CD4-positive, alpha-beta T cell (primary cell): Measurements from ENCODE around the gene KYNU. TPM values are rescaled to one million over a fixed set of nuclear protein-coding genes. Genes with fewer than 3 reads are reported as not detected.
A peak's percentile ranks its signal among the peaks of the same experiment; 100 is the strongest.

Source experiments
- ATAC-seq: fragments of 200-7000 bp; cut with Tn5 transposase; one replicate; pipeline ENCODE4 v1.10.0; 2022; ENCODE audit warnings: mild to moderate bottlenecking; ENCODE audit not compliant: poor library complexity
- CTCF ChIA-PET: fragments of 350-600 bp; sonication (Branson Sonifier 250); formaldehyde crosslinking; loops from one replicate; lab custom pipeline; 2021; ENCODE audit warnings: antibody characterized with exemption, inconsistent platforms; lab: Charles Lee
- POLR2A ChIA-PET: fragments of 350-600 bp; sonication (Branson Sonifier 250); formaldehyde crosslinking; loops from one replicate; lab custom pipeline; 2021; ENCODE audit warnings: antibody characterized with exemption, inconsistent platforms; lab: Charles Lee
- DNase-seq, 14 experiments: peaks; one replicate each; pipeline ENCODE4 v3.0.0-alpha.2; 2013 to 2020; ENCODE audit warnings: mixed read lengths in 2 of 14
- H3K27ac ChIP-seq, 2 donors: one replicate each; pipeline versions ENCODE4 v1.5.1 to v1.7.0; 2013; ENCODE audit warnings: low read length in 2 of 2, low read depth in 1 of 2, mild to moderate bottlenecking in 1 of 2
- H3K27me3 ChIP-seq, 2 experiments: 1 replicate in 1 of 2; 2 replicates in 1 of 2; pipeline versions ENCODE4 v1.6.1 to v1.7.0; 2013; ENCODE audit warnings: low read length in 2 of 2, control low read depth in 1 of 2, mild to moderate bottlenecking in 1 of 2, moderate library complexity in 1 of 2; ENCODE audit not compliant: insufficient read depth in 2 of 2, control insufficient read depth in 1 of 2
- H3K36me3 ChIP-seq: one replicate; pipeline ENCODE4 v1.6.1; 2013; ENCODE audit warnings: low read length, control low read depth; ENCODE audit not compliant: insufficient read depth
- H3K4me1 ChIP-seq: one replicate; pipeline ENCODE4 v1.6.1; 2013; ENCODE audit warnings: low read length, control low read depth; ENCODE audit not compliant: insufficient read depth
- H3K4me3 ChIP-seq: one replicate; pipeline ENCODE4 v1.5.1; 2013; ENCODE audit warnings: mild to moderate bottlenecking, low read length, moderate library complexity
- H3K9me3 ChIP-seq, 2 experiments: 1 replicate in 1 of 2; 2 replicates in 1 of 2; pipeline versions ENCODE4 v1.6.1 to v1.7.0; 2013; ENCODE audit warnings: low read length in 2 of 2, mild to moderate bottlenecking in 2 of 2, control low read depth in 1 of 2, moderate library complexity in 1 of 2; ENCODE audit not compliant: control insufficient read depth in 1 of 2, insufficient read depth in 1 of 2
- H3K27ac Mint-ChIP-seq: one replicate; pipeline ENCODE4 v1.8.0; 2020; ENCODE audit warnings: mixed read lengths
- H3K27me3 Mint-ChIP-seq: one replicate; pipeline ENCODE4 v1.8.0; 2021; ENCODE audit warnings: mixed read lengths
- H3K36me3 Mint-ChIP-seq: one replicate; pipeline ENCODE4 v1.8.0; 2021; ENCODE audit warnings: low read depth, mixed read lengths
- H3K4me1 Mint-ChIP-seq: one replicate; pipeline ENCODE4 v1.8.0; 2021; ENCODE audit warnings: low read depth, mixed read lengths
- H3K4me3 Mint-ChIP-seq: one replicate; pipeline ENCODE4 v1.8.0; 2020; ENCODE audit warnings: mild to moderate bottlenecking, mixed read lengths
- H3K9me3 Mint-ChIP-seq: one replicate; pipeline ENCODE4 v1.8.0; 2020; ENCODE audit warnings: mixed read lengths
- intact Hi-C, 2 experiments: fragments of 100-400 bp; cut with DNase I in 1 of 2; cut with micrococcal nuclease in 1 of 2; formaldehyde crosslinking; loops; one replicate each; pipeline versions ENCODE4 v1.15.1 to v1.9.0; 2023 to 2025; cut with DNase I, micrococcal nuclease
- total RNA-seq, 174 experiments: library from RNA in 2 of 174; stranded (reverse) in 2 of 174; gene quantifications; one replicate each; pipeline ENCODE4 v1.2.3 and lab custom pipeline; 2021 to 2026
- TF ChIP-seq, protein P1 (sequence below): fragments of 200-600 bp; IDR thresholded peaks from one replicate; pipeline ENCODE4 v1.8.0; 2022; ENCODE audit warnings: antibody characterized with exemption, mild to moderate bottlenecking

The KYNU gene
- total RNA-seq, 2 experiments from 2014 or later = 0.38 to 0.50 TPM

DNA sequence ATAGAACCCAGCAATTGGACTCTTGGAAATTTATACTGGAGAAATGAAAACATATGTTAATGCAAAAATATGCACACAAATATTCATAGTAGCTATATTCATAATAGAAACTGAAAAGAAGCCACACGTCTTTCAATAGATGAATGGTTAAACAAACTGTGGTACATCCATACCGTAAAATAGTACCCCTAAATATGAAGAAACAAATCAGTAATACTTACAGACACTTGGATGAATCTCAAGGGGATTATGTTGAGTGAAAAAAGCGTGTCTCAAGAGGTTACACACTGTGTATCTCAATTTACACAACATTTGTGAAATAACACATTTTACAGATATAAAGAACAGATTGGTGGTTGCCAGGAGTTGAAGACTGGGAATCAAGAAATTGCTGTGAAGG, 190.6 kb downstream of the KYNU start:
- ChIA-PET POLR2A (no interaction called here), CTCF (no interaction called here)
- no peaks in the 10 kb centered on the region for H3K36me3 ChIP-seq
- no peaks in the 10 kb centered on the region for H3K4me1 ChIP-seq
- no peak overlapping the region for H3K27ac Mint-ChIP-seq
- H3K27me3 Mint-ChIP-seq = no peaks in the 10 kb centered on the region
- no peak for DNase-seq
- H3K36me3 Mint-ChIP-seq = no peaks in the 10 kb centered on the region
- H3K4me3 Mint-ChIP-seq = no peak overlapping the region
- no peak for ATAC-seq
- no peak overlapping the region for H3K27ac ChIP-seq
- no peaks in the 10 kb centered on the region for H3K4me1 Mint-ChIP-seq
- no peak overlapping the region for H3K4me3 ChIP-seq
- intact Hi-C loops = no loop called here
- peaks cover 2% of the 10 kb centered on the region for H3K9me3 Mint-ChIP-seq
- H3K9me3 ChIP-seq = no peaks in the 10 kb centered on the region
- no peaks in the 10 kb centered on the region for H3K27me3 ChIP-seq
- TF ChIP-seq, protein P1, sequence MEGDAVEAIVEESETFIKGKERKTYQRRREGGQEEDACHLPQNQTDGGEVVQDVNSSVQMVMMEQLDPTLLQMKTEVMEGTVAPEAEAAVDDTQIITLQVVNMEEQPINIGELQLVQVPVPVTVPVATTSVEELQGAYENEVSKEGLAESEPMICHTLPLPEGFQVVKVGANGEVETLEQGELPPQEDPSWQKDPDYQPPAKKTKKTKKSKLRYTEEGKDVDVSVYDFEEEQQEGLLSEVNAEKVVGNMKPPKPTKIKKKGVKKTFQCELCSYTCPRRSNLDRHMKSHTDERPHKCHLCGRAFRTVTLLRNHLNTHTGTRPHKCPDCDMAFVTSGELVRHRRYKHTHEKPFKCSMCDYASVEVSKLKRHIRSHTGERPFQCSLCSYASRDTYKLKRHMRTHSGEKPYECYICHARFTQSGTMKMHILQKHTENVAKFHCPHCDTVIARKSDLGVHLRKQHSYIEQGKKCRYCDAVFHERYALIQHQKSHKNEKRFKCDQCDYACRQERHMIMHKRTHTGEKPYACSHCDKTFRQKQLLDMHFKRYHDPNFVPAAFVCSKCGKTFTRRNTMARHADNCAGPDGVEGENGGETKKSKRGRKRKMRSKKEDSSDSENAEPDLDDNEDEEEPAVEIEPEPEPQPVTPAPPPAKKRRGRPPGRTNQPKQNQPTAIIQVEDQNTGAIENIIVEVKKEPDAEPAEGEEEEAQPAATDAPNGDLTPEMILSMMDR = no peak

DNA sequence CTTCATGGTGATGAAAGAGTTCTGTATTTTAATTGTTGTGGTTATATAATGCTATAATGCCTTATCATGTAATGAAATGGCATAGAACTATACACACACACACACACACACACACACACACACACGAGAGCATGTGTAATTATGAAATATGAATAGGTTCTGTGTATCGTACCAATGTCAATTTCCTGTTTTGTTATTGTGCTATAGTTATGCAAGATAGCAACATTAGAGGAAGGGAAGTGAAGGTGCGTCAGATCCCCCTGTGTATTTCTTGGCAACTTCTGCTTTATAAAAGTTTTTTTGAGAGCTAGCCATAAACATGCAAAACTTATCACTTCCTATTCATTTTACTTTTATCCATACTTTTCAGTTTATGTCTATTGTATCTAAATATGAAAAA, 191.0 kb downstream of the KYNU start:
- Mint-ChIP-seq H3K9me3 (peaks cover 2% of the 10 kb centered on the region), H3K27ac (no peak overlapping the region), H3K27me3 (no peaks in the 10 kb centered on the region), H3K4me3 (no peak overlapping the region), H3K36me3 (no peaks in the 10 kb centered on the region), H3K4me1 (no peaks in the 10 kb centered on the region)
- intact Hi-C loops = no loop called here
- POLR2A ChIA-PET = no interaction called here
- H3K4me3 ChIP-seq = no peak overlapping the region
- no peaks in the 10 kb centered on the region for H3K27me3 ChIP-seq
- CTCF ChIA-PET = no interaction called here
- no peaks in the 10 kb centered on the region for H3K9me3 ChIP-seq
- H3K27ac ChIP-seq = no peak overlapping the region
- H3K36me3 ChIP-seq = no peaks in the 10 kb centered on the region
- no peaks in the 10 kb centered on the region for H3K4me1 ChIP-seq
- TF ChIP-seq, protein P1 = no peak
- DNase-seq (peak in 3 of 14 experiments; percentile 24 to 60 (median 37)), ATAC-seq (peak; percentile 37)

DNA sequence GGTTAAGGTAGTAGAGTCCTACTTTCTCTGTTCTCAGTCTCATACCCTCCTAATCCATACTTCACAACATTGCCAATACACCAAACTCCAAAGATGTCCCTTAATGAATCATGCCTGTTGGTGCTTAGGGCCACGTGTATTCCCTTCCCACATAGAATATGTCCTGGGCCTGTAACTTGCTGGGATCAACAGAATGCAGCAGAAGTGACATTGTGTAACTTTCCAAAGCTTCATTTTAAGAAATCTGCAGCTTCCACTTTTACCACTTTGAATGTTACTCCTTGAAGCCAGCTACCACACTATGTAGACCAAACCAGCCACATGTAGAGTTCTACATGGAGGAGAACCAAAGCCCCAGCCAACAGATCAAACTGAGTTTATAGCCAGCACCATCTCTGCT, 193.2 kb downstream of the KYNU start:
- Histone ChIP-seq H3K27me3 (no peaks in the 10 kb centered on the region), H3K4me1 (no peaks in the 10 kb centered on the region), H3K9me3 (peaks cover 0 to 1% of the 10 kb centered on the region in 2 experiments), H3K4me3 (no peak overlapping the region), H3K36me3 (no peaks in the 10 kb centered on the region), H3K27ac (no peak overlapping the region)
- intact Hi-C loops = no loop called here
- H3K4me3 Mint-ChIP-seq = no peak overlapping the region
- H3K9me3 Mint-ChIP-seq = peaks cover 4% of the 10 kb centered on the region
- no peaks in the 10 kb centered on the region for H3K4me1 Mint-ChIP-seq
- ChIA-PET POLR2A (no interaction called here), CTCF (no interaction called here)
- no peak for DNase-seq
- H3K36me3 Mint-ChIP-seq = no peaks in the 10 kb centered on the region
- H3K27ac Mint-ChIP-seq = no peak overlapping the region
- ATAC-seq = no peak
- TF ChIP-seq, protein P1 = no peak
- H3K27me3 Mint-ChIP-seq = no peaks in the 10 kb centered on the region
